ENCODE results near the gene MGAT4C. TPM values are rescaled to one million over a fixed set of nuclear protein-coding genes. Genes with fewer than 3 reads are reported as not detected.

The MGAT4C gene
- total and polyA plus RNA-seq, 2 of the 8 experiments (the other 6 are each of a cell fraction or from before 2014, with no cell fraction given) = 1.6 to 2.5 TPM

DNA sequence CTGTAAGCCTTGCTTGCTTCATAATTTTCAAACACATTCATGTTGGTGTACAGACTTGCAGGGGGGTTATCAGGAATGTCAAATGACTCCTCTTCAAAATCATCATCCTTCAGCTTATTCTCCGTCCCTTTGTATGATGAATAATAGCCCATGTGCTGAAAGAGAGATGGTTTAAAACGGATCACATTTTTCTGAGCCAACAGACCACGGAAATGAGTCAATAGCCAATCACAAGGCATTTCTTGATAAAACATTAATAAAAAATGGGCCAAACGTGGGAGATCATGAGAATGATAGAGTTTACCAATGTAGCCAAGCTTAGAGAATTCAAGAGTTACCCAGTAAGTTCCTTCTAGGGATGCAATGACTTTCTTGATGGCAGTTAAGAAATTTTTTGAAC is 276.6 kb downstream of the MGAT4C start (continued):
- no peak for TF ChIP-seq KDM5A (IDR thresholded peaks at IDR 0.05; ENCODE audit: low read length)
- no peak for TF ChIP-seq RAD21 (IDR thresholded peaks at IDR 0.05 in 1 of 2, conservative IDR thresholded peaks at IDR 0.05 in 1 of 2; ENCODE audit: low read depth in 2 of 2, low read length in 2 of 2)
- no peak for TF ChIP-seq CHD2 (IDR thresholded peaks at IDR 0.05; ENCODE audit: low read length)

All from H1 (cell line).